H9 (cell line): Measurements from ENCODE around the gene FLNA. TPM values are rescaled to one million over a fixed set of nuclear protein-coding genes. Genes with fewer than 3 reads are reported as not detected.

Experiments used
- DNase-seq: peaks from one replicate; pipeline ENCODE4 v3.0.0-alpha.2; 2017
- H2AFZ ChIP-seq: one replicate; pipeline ENCODE4 v1.6.1; 2013; ENCODE audit warnings: mild to moderate bottlenecking, low read length, control low read depth, moderate library complexity
- H2AK5ac ChIP-seq: 2 replicates; pipeline ENCODE4 v1.6.1; 2013; ENCODE audit warnings: low read length, control low read depth, mixed read lengths; ENCODE audit not compliant: insufficient read length
- H2BK120ac ChIP-seq: one replicate; pipeline ENCODE4 v1.6.1; 2013; ENCODE audit warnings: low read depth, mild to moderate bottlenecking, low read length, control low read depth, inconsistent platforms; ENCODE audit not compliant: poor library complexity, severe bottlenecking
- H2BK12ac ChIP-seq: 2 replicates; pipeline ENCODE4 v1.6.1; 2013; ENCODE audit warnings: low read length, control low read depth, mixed read lengths, low read depth; ENCODE audit not compliant: insufficient read length
- H2BK15ac ChIP-seq: 2 replicates; pipeline ENCODE4 v1.6.1; 2013; ENCODE audit warnings: low read depth, low read length, control low read depth
- H2BK20ac ChIP-seq: one replicate; pipeline ENCODE4 v1.6.1; 2013; ENCODE audit warnings: low read depth, mild to moderate bottlenecking, low read length, control low read depth, inconsistent platforms; ENCODE audit not compliant: poor library complexity, severe bottlenecking
- H2BK5ac ChIP-seq: 2 replicates; pipeline ENCODE4 v1.6.1; 2013; ENCODE audit warnings: low read length, control low read depth, mixed read lengths; ENCODE audit not compliant: insufficient read length
- H3K14ac ChIP-seq: 2 replicates; pipeline ENCODE4 v1.6.1; 2013; ENCODE audit warnings: low read length, control low read depth; ENCODE audit not compliant: insufficient read depth
- H3K18ac ChIP-seq: 2 replicates; pipeline ENCODE4 v1.6.1; 2013; ENCODE audit warnings: low read depth, mild to moderate bottlenecking, mixed read lengths, low read length, control low read depth; ENCODE audit not compliant: insufficient read length
- H3K23ac ChIP-seq: 2 replicates; pipeline ENCODE4 v1.6.1; 2013; ENCODE audit warnings: low read length, control low read depth, mixed read lengths, low read depth; ENCODE audit not compliant: insufficient read length
- H3K23me2 ChIP-seq: 2 replicates; pipeline ENCODE4 v1.6.1; 2013; ENCODE audit warnings: low read depth, mild to moderate bottlenecking, mixed read lengths, low read length, control low read depth; ENCODE audit not compliant: insufficient read length, poor library complexity, severe bottlenecking
- H3K27ac ChIP-seq: 2 replicates; pipeline ENCODE4 v1.5.1; 2013; ENCODE audit warnings: low read length, control low read depth, mixed read lengths, low read depth; ENCODE audit not compliant: insufficient read length
- H3K27me3 ChIP-seq: 2 replicates; pipeline ENCODE4 v1.6.1; 2013; ENCODE audit warnings: low read length, control low read depth, inconsistent platforms; ENCODE audit not compliant: insufficient read depth
- H3K4ac ChIP-seq: 2 replicates; pipeline ENCODE4 v1.6.1; 2013; ENCODE audit warnings: low read depth, mild to moderate bottlenecking, control low read depth, inconsistent platforms, low read length, moderate library complexity
- H3K4me1 ChIP-seq: 2 replicates; pipeline ENCODE4 v1.6.1; 2013; ENCODE audit warnings: low read length, control low read depth, inconsistent platforms; ENCODE audit not compliant: insufficient read depth
- H3K4me2 ChIP-seq: 2 replicates; pipeline ENCODE4 v1.6.1; 2013; ENCODE audit warnings: low read length, control low read depth, mixed read lengths; ENCODE audit not compliant: insufficient read length, insufficient read depth
- H3K56ac ChIP-seq: 2 replicates; pipeline ENCODE4 v1.6.1; 2013; ENCODE audit warnings: low read depth, mild to moderate bottlenecking, mixed read lengths, low read length, control low read depth; ENCODE audit not compliant: insufficient read length
- H3K79me1 ChIP-seq: 2 replicates; pipeline ENCODE4 v1.6.1; 2013; ENCODE audit warnings: low read depth, mild to moderate bottlenecking, moderate library complexity, low read length, control low read depth, inconsistent platforms; ENCODE audit not compliant: insufficient read depth, poor library complexity, severe bottlenecking
- H3K79me2 ChIP-seq: 2 replicates; pipeline ENCODE4 v1.6.1; 2013; ENCODE audit warnings: low read length, control low read depth, inconsistent platforms; ENCODE audit not compliant: insufficient read depth
- H3K9ac ChIP-seq: 2 replicates; pipeline ENCODE4 v1.6.1; 2013; ENCODE audit warnings: low read length, control low read depth, mixed read lengths; ENCODE audit not compliant: insufficient read length; ENCODE audit errors: extremely low read depth
- H3K9me3 ChIP-seq: one replicate; pipeline ENCODE4 v1.6.1; 2013; ENCODE audit warnings: low read depth, low read length, inconsistent platforms; ENCODE audit not compliant: control insufficient read depth
- H3T11ph ChIP-seq: one replicate; pipeline ENCODE4 v1.6.1; 2013; ENCODE audit warnings: mild to moderate bottlenecking, low read length, control low read depth, inconsistent platforms
- H4K20me1 ChIP-seq: one replicate; pipeline ENCODE4 v1.6.1; 2013; ENCODE audit not compliant: control insufficient read depth, insufficient read length, insufficient read depth
- H4K5ac ChIP-seq: 2 replicates; pipeline ENCODE4 v1.6.1; 2013; ENCODE audit warnings: low read depth, mild to moderate bottlenecking, mixed read lengths, low read length, control low read depth; ENCODE audit not compliant: insufficient read length
- H4K8ac ChIP-seq: replicated peaks from 2 replicates; pipeline ENCODE4 v1.6.1; 2013; ENCODE audit warnings: low read length, control low read depth, mixed read lengths, low read depth; ENCODE audit not compliant: insufficient read length
- H4K91ac ChIP-seq: 2 replicates; pipeline ENCODE4 v1.6.1; 2013; ENCODE audit warnings: low read depth, mild to moderate bottlenecking, moderate library complexity, mixed read lengths, low read length, control low read depth; ENCODE audit not compliant: insufficient read length
- H3K27ac Mint-ChIP-seq, 3 experiments: 2 replicates in 2 of 3; 3 replicates in 1 of 3; pipeline ENCODE4 v1.8.0; 2020 to 2021; ENCODE audit warnings: mixed read lengths in 3 of 3, mild to moderate bottlenecking in 1 of 3, moderate library complexity in 1 of 3
- H3K27me3 Mint-ChIP-seq: 2 replicates; pipeline ENCODE4 v1.8.0; 2021; ENCODE audit warnings: low read depth, mild to moderate bottlenecking, moderate library complexity, mixed read lengths
- H3K36me3 Mint-ChIP-seq, 3 experiments: 2 replicates in 2 of 3; 3 replicates in 1 of 3; pipeline ENCODE4 v1.8.0; 2020 to 2021; ENCODE audit warnings: low read depth in 3 of 3, mixed read lengths in 3 of 3; ENCODE audit not compliant: insufficient read depth in 1 of 3
- H3K4me1 Mint-ChIP-seq, 2 experiments: 2 replicates each; pipeline ENCODE4 v1.8.0; 2020; ENCODE audit warnings: mixed read lengths in 2 of 2
- H3K4me3 Mint-ChIP-seq, 2 experiments: 2 replicates in 1 of 2; 3 replicates in 1 of 2; pipeline ENCODE4 v1.8.0; 2020 to 2021; ENCODE audit warnings: mild to moderate bottlenecking in 2 of 2, mixed read lengths in 2 of 2, moderate library complexity in 1 of 2
- H3K9me3 Mint-ChIP-seq, 2 experiments: 2 replicates in 1 of 2; 3 replicates in 1 of 2; pipeline ENCODE4 v1.8.0; 2020; ENCODE audit warnings: mild to moderate bottlenecking in 2 of 2, mixed read lengths in 2 of 2, moderate library complexity in 1 of 2
- CTCF ChIP-seq: fragments of 200-600 bp; sonication (generic); conservative IDR thresholded peaks from 3 replicates; pipeline ENCODE4 v1.8.0; 2021; ENCODE audit warnings: antibody characterized with exemption, mild to moderate bottlenecking
- WGBS: extraction: QIAGEN DNeasy Blood & Tissue Kit; methylation state at CpG from one replicate; pipeline ENCODE4 v1.1.7; 2013; ENCODE audit warnings: missing lambda C conversion rate, low lambda C conversion rate, mixed read lengths; ENCODE audit not compliant: insufficient read length; ENCODE audit errors: extremely low coverage; 5-methylcytosine and 5-hydroxymethylcytosine counted together
- total RNA-seq: library from RNA; stranded (reverse); gene quantifications from 2 replicates; pipeline ENCODE4 v1.2.1, GENCODE V29; 2021

Gene FLNA
- total RNA-seq, 1 experiment from 2014 or later: 957 TPM

- no peak overlapping the region for H3K4me2 ChIP-seq
- no peak for DNase-seq
- no peak overlapping the region for H3K4ac ChIP-seq
- no peak overlapping the region for H2BK5ac ChIP-seq
- H4K5ac ChIP-seq: no peak overlapping the region
- no peak overlapping the region for H3K23ac ChIP-seq
- Mint-ChIP-seq H3K36me3 (peaks cover 31 to 79% (median 63%) of the 10 kb centered on the region in 3 experiments), H3K4me3 (no peak overlapping the region), H3K9me3 (peaks cover 48 to 58% of the 10 kb centered on the region in 2 experiments), H3K27me3 (peaks cover 5% of the 10 kb centered on the region), H3K27ac (no peak overlapping the region), H3K4me1 (peaks cover 0 to 5% of the 10 kb centered on the region in 2 experiments; a peak in 2 of 4 replicates)
- no peak overlapping the region for H2BK20ac ChIP-seq
- H3K79me2 ChIP-seq: no peaks in the 10 kb centered on the region
- no peak overlapping the region for H2AFZ ChIP-seq
- no peak for TF ChIP-seq CTCF
- no peak overlapping the region for H2AK5ac ChIP-seq
- H2BK15ac ChIP-seq: no peak overlapping the region
- no peak overlapping the region for H4K8ac ChIP-seq
- peaks cover 26% of the 10 kb centered on the region for H3K9me3 ChIP-seq
- no peak overlapping the region for H3K18ac ChIP-seq
- no peak overlapping the region for H2BK120ac ChIP-seq
- H3K27ac ChIP-seq: no peak overlapping the region
- peaks cover 6% of the 10 kb centered on the region for H4K20me1 ChIP-seq
- H3K27me3 ChIP-seq: no peaks in the 10 kb centered on the region
- H3K14ac ChIP-seq: no peak overlapping the region
- no peak overlapping the region for H2BK12ac ChIP-seq
- no peak overlapping the region for H3T11ph ChIP-seq
- no peaks in the 10 kb centered on the region for H3K79me1 ChIP-seq
- no peak overlapping the region for H4K91ac ChIP-seq
- WGBS: no CpG with 5 or more reads among the region's 14 CpGs
- H3K4me1 ChIP-seq: no peaks in the 10 kb centered on the region
- H3K9ac ChIP-seq: no peak overlapping the region
- no peak overlapping the region for H3K56ac ChIP-seq
- H3K23me2 ChIP-seq: no peaks in the 10 kb centered on the region
Observed at GRCh38 chrX:154352012-154352401, 22.4 kb downstream of the FLNA start.
